ENCODE measurements around the gene MON2.
"Not testable (repeated sequence)": the region's sequence is repeated elsewhere in the genome, so short reads cannot be mapped to it uniquely, and the experiment has no call there.

Gene MON2

GRCh38 chr12:62543324-62543723 lies 76.7 kb downstream of the MON2 start:
- no peak overlapping the region for H3K4me3 Mint-ChIP-seq
- H3K36me3 Mint-ChIP-seq (ENCODE audit: low read depth): peaks cover 39% of the 10 kb centered on the region
- H3K4me1 Mint-ChIP-seq (ENCODE audit: low read depth): peaks cover 12% of the 10 kb centered on the region
- DNase-seq (ENCODE audit: low spot score): no peak
- H3K27ac Mint-ChIP-seq: no peak overlapping the region
- H3K27me3 Mint-ChIP-seq (ENCODE audit: low read depth): no peaks in the 10 kb centered on the region
- H3K9me3 Mint-ChIP-seq: no peaks in the 10 kb centered on the region

- peaks cover 12% of the 10 kb centered on the region for H3K4me1 Mint-ChIP-seq (ENCODE audit: low read depth)
- H3K36me3 Mint-ChIP-seq (ENCODE audit: low read depth): peaks cover 37% of the 10 kb centered on the region
- H3K9me3 Mint-ChIP-seq: no peaks in the 10 kb centered on the region
- H3K27ac Mint-ChIP-seq: no peak overlapping the region
- no peak overlapping the region for H3K4me3 Mint-ChIP-seq
- no peaks in the 10 kb centered on the region for H3K27me3 Mint-ChIP-seq (ENCODE audit: low read depth)
- DNase-seq (ENCODE audit: low spot score): no peak
These were observed 77.1 kb downstream of the MON2 start for GRCh38 chr12:62543741-62544140.

GRCh38 chr12:62552906-62553556 lies 86.4 kb downstream of the MON2 start:
- no peaks in the 10 kb centered on the region for H3K27me3 Mint-ChIP-seq (ENCODE audit: low read depth)
- H3K27ac Mint-ChIP-seq: no peak overlapping the region
- DNase-seq (ENCODE audit: low spot score): no peak
- H3K4me1 Mint-ChIP-seq (ENCODE audit: low read depth): no peaks in the 10 kb centered on the region
- H3K9me3 Mint-ChIP-seq: no peaks in the 10 kb centered on the region
- H3K4me3 Mint-ChIP-seq: no peak overlapping the region
- H3K36me3 Mint-ChIP-seq (ENCODE audit: low read depth): peaks cover 25% of the 10 kb centered on the region

DNA sequence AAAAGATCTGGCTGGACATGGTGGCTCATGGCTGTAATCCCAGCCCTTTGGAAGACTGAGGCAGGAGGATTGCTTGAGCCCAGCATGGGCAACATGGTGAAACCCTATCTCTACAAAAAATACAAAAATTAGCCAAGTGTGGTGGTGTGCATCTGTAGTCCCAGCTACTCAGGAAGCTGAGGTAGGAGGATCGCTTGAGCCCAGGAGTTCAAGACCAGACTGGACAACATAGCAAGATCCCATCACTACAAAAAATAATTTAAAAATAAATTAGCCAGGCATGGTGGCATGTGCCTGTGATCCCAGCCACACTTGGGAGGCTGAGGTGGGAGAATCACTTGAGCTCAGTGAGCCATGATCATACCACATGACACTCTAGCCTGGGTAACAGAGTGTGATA lies 92.7 kb downstream of the MON2 start:
- not testable (repeated sequence) for H3K27ac Mint-ChIP-seq; H3K4me3 Mint-ChIP-seq; H3K4me1 Mint-ChIP-seq (ENCODE audit: low read depth); DNase-seq (ENCODE audit: low spot score); H3K27me3 Mint-ChIP-seq (ENCODE audit: low read depth); H3K9me3 Mint-ChIP-seq
- peaks cover 20% of the 10 kb centered on the region for H3K36me3 Mint-ChIP-seq (ENCODE audit: low read depth)

GRCh38 chr12:62562846-62563245 lies 96.2 kb downstream of the MON2 start:
- Mint-ChIP-seq H3K27me3 (ENCODE audit: low read depth) (no peaks in the 10 kb centered on the region), H3K36me3 (ENCODE audit: low read depth) (peaks cover 25% of the 10 kb centered on the region), H3K9me3 (no peaks in the 10 kb centered on the region), H3K27ac (no peak overlapping the region), H3K4me1 (ENCODE audit: low read depth) (no peaks in the 10 kb centered on the region), H3K4me3 (no peak overlapping the region)
- DNase-seq (ENCODE audit: low spot score): no peak

GRCh38 chr12:62575036-62575435 lies 108.4 kb downstream of the MON2 start:
- H3K9me3 Mint-ChIP-seq: no peaks in the 10 kb centered on the region
- H3K36me3 Mint-ChIP-seq (ENCODE audit: low read depth): peaks cover 20% of the 10 kb centered on the region
- H3K27ac Mint-ChIP-seq: no peak overlapping the region
- no peaks in the 10 kb centered on the region for H3K27me3 Mint-ChIP-seq (ENCODE audit: low read depth)
- DNase-seq (ENCODE audit: low spot score): no peak
- H3K4me1 Mint-ChIP-seq (ENCODE audit: low read depth): no peaks in the 10 kb centered on the region
- no peak overlapping the region for H3K4me3 Mint-ChIP-seq

DNA sequence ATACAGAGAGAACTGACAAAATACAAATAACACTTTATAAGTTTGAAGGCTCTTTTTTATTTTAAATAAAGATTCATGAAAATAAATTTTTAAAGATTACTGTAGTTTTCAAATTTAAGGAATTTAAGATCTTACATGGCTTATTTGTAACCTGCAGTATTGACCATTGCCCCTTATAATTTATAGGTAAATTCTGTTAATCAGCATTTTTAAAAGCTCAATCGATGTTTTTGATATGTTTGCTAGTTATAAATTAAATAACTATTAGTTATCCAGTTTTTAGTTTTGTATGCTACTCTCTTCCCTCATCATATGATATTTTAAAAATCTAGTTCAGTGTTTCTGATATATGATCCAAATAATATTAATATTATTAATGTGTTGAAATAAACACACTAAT lies 109.9 kb downstream of the MON2 start:
- Mint-ChIP-seq H3K36me3 (ENCODE audit: low read depth) (peaks cover 16% of the 10 kb centered on the region), H3K27ac (no peak overlapping the region), H3K27me3 (ENCODE audit: low read depth) (no peaks in the 10 kb centered on the region), H3K4me1 (ENCODE audit: low read depth) (no peaks in the 10 kb centered on the region), H3K4me3 (no peak overlapping the region), H3K9me3 (no peaks in the 10 kb centered on the region)
- no peak for DNase-seq (ENCODE audit: low spot score)

DNA sequence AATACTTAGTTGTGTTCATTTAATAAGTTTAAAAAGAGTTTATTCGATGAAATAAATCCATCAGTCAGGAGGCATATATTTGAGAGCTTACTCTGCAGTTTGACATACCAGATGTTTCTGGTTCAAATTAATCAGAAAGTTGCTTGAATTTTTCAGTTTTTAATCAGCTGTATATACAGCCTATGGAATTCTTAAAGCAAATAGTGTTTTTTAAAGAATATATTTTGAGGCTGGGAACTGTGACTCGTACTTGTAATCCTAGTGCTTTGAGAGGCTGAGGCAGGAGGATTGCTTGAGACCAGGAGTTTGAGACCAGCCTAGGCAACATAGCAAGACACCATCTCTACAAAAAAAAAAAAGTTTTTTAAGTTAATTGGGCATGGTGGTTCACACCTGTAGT lies 112.1 kb downstream of the MON2 start:
- Mint-ChIP-seq H3K4me1 (ENCODE audit: low read depth) (peaks cover 1% of the 10 kb centered on the region), H3K4me3 (no peak overlapping the region), H3K36me3 (ENCODE audit: low read depth) (peaks cover 21% of the 10 kb centered on the region), H3K27ac (no peak overlapping the region), H3K9me3 (no peaks in the 10 kb centered on the region), H3K27me3 (ENCODE audit: low read depth) (no peaks in the 10 kb centered on the region)
- DNase-seq (ENCODE audit: low spot score): no peak

DNA sequence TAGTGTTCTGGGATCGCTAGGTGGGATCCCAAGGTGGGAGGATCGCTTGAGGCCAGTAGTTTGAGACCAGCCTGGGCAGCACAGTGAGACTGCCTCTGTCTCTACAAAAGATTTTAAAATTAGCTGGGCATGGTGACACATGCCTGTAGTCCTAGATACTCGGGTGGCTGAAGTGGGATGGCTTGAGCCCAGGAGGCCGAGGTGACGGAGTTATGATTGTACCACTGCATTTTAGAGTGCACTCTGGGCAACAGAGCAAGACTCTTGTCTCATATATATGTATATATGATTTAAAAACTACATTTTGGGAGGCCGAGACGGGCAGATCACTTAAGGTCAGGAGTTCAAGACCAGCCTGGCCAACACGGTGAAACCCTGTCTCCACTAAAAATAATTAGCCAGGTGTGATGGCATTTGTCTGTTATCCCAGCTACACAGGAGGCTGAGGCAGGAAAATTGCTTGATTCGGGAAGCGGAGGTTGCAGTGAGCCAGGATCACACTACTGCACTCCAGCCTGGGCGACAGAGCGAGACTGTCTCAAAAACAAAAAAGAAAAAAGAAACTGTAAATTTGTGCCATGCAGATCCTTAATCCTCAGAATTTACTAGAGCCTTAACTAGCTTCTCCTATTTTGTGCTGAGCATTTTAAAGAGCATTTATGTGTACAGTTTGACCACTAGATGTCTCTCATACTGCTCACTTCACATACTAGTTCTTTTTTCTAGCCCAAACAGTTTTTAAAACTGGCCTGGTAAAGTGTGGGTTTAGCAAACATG lies 114.8 kb downstream of the MON2 start:
- no peak overlapping the region for H3K27ac Mint-ChIP-seq
- H3K4me1 Mint-ChIP-seq (ENCODE audit: low read depth): peaks cover 1% of the 10 kb centered on the region
- H3K4me3 Mint-ChIP-seq: no peak overlapping the region
- H3K27me3 Mint-ChIP-seq (ENCODE audit: low read depth): no peaks in the 10 kb centered on the region
- no peaks in the 10 kb centered on the region for H3K9me3 Mint-ChIP-seq
- peaks cover 18% of the 10 kb centered on the region for H3K36me3 Mint-ChIP-seq (ENCODE audit: low read depth)
- no peak for DNase-seq (ENCODE audit: low spot score)

DNA sequence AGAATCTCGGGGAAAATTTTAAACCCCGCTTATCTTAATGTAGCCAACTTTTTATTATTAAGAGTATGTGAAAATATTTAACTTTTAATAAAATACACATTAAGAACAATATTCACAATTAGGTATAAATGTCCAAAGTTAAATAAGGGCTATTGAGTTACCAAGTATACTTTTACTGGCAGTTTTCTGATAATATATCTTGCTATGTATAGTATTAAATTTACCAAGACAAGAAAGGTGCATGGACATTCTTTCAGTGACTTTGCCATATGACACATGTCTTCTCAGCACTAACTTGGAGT lies 115.4 kb downstream of the MON2 start:
- H3K27ac Mint-ChIP-seq: no peak overlapping the region
- H3K27me3 Mint-ChIP-seq (ENCODE audit: low read depth): no peaks in the 10 kb centered on the region
- DNase-seq (ENCODE audit: low spot score): no peak
- peaks cover 1% of the 10 kb centered on the region for H3K4me1 Mint-ChIP-seq (ENCODE audit: low read depth)
- peaks cover 17% of the 10 kb centered on the region for H3K36me3 Mint-ChIP-seq (ENCODE audit: low read depth)
- no peak overlapping the region for H3K4me3 Mint-ChIP-seq
- no peaks in the 10 kb centered on the region for H3K9me3 Mint-ChIP-seq

- no peak for DNase-seq (ENCODE audit: low spot score)
- H3K27me3 Mint-ChIP-seq (ENCODE audit: low read depth): no peaks in the 10 kb centered on the region
- H3K4me1 Mint-ChIP-seq (ENCODE audit: low read depth): peaks cover 1% of the 10 kb centered on the region
- H3K9me3 Mint-ChIP-seq: no peaks in the 10 kb centered on the region
- peaks cover 22% of the 10 kb centered on the region for H3K36me3 Mint-ChIP-seq (ENCODE audit: low read depth)
- H3K4me3 Mint-ChIP-seq: no peak overlapping the region
- no peak overlapping the region for H3K27ac Mint-ChIP-seq
These were observed 118.0 kb downstream of the MON2 start for GRCh38 chr12:62584619-62585018.

- H3K27me3 Mint-ChIP-seq (ENCODE audit: low read depth): no peaks in the 10 kb centered on the region
- no peak overlapping the region for H3K4me3 Mint-ChIP-seq
- peaks cover 1% of the 10 kb centered on the region for H3K4me1 Mint-ChIP-seq (ENCODE audit: low read depth)
- DNase-seq (ENCODE audit: low spot score): no peak
- H3K27ac Mint-ChIP-seq: no peak overlapping the region
- H3K36me3 Mint-ChIP-seq (ENCODE audit: low read depth): peaks cover 23% of the 10 kb centered on the region
- H3K9me3 Mint-ChIP-seq: no peaks in the 10 kb centered on the region
These were observed 120.2 kb downstream of the MON2 start for GRCh38 chr12:62586850-62587249.

GRCh38 chr12:62588916-62589315 lies 122.3 kb downstream of the MON2 start:
- H3K9me3 Mint-ChIP-seq: no peaks in the 10 kb centered on the region
- DNase-seq (ENCODE audit: low spot score): no peak
- no peaks in the 10 kb centered on the region for H3K27me3 Mint-ChIP-seq (ENCODE audit: low read depth)
- peaks cover 22% of the 10 kb centered on the region for H3K36me3 Mint-ChIP-seq (ENCODE audit: low read depth)
- H3K4me3 Mint-ChIP-seq: no peak overlapping the region
- no peak overlapping the region for H3K27ac Mint-ChIP-seq
- no peaks in the 10 kb centered on the region for H3K4me1 Mint-ChIP-seq (ENCODE audit: low read depth)

DNA sequence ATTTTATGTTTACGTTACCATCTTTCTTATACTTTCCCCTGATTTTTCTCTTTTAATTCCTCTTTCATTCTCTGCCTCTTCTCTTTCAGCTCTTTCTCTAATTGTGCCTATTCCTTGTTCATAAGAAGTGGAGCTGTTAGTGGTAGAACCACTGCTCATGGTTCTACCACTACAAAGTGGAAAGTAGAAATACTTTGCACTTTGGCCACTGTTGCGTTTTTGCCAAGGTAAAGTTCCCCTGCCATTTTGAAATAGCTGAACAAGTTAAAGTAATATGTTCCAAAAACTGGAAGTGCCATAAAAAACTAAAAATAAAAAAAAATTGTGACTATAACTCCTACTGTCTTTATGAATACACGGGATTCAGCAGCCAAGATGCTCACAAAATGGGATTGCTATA lies 130.6 kb downstream of the MON2 start:
- Mint-ChIP-seq H3K4me1 (ENCODE audit: low read depth) (peaks cover 9% of the 10 kb centered on the region), H3K4me3 (no peak overlapping the region), H3K9me3 (no peaks in the 10 kb centered on the region), H3K27ac (no peak overlapping the region), H3K36me3 (ENCODE audit: low read depth) (peaks cover 9% of the 10 kb centered on the region), H3K27me3 (ENCODE audit: low read depth) (no peaks in the 10 kb centered on the region)
- no peak for DNase-seq (ENCODE audit: low spot score)

DNA sequence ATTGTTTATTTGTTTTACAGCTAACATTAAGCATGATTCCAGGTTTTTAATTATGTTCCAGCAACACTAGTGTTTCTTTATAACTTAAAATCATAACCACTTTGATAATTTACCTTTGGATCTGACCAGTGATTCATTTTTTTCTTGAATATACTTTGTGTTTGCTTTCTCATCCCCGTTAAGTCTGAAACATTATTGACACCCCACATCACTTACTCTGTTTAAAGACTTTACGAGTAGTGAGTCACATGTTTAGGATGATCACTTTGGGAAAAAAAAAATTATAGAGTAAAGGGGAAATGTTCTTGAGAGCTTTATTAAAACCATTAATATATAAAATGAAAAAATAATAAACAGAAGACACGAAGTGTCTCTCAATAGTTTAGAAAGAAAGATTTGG lies 132.2 kb downstream of the MON2 start:
- Mint-ChIP-seq H3K27me3 (ENCODE audit: low read depth) (no peaks in the 10 kb centered on the region), H3K4me3 (no peak overlapping the region), H3K36me3 (ENCODE audit: low read depth) (peaks cover 5% of the 10 kb centered on the region), H3K27ac (no peak overlapping the region), H3K4me1 (ENCODE audit: low read depth) (peaks cover 9% of the 10 kb centered on the region), H3K9me3 (no peaks in the 10 kb centered on the region)
- DNase-seq (ENCODE audit: low spot score): no peak
